Adrenal gland (tissue), 5 donors: ENCODE data around the gene TPBG.

Experiments
- POLR2A ChIP-seq, 2 donors: fragments of 450-650 bp; IDR thresholded peaks; one replicate each; pipeline ENCODE4 v1.6.1; 2017; ENCODE audit warnings: antibody characterized with exemption in 2 of 2, mild to moderate bottlenecking in 2 of 2, moderate library complexity in 1 of 2
- TF ChIP-seq, protein P1 (sequence below), 6 experiments: fragments of 450-650 bp in 4 of 6; fragments of 200-600 bp in 2 of 6; sonication (generic) in 1 of 6; IDR thresholded peaks; 1 replicate in 5 of 6; 2 replicates in 1 of 6; pipeline versions ENCODE4 v1.5.1 to v1.8.0; 2016 to 2021; ENCODE audit warnings: antibody characterized with exemption in 6 of 6, mild to moderate bottlenecking in 2 of 6, moderate library complexity in 1 of 6
- donor health status: DM: no; HTN: no; CAD: no.

DNA sequence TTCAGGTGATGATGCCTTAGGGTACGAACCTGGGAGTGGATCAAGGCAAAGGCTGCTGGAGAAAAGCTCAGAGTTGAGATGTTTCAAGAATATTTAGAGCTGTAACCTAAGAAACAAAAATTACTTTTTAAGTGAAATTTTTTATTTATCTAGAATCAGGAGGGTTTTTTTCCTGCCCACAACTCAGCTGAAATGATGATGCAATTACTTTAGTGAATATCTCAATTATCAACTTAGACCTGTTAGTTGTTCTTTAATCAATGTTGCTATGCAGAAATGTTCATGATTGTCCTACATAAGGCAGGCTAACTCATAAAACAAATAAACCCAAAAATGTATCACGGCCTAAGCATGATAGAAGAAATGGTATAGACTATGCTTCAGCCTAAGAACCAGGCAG, 50.3 kb downstream of the TPBG start:
- TF ChIP-seq, protein P1, sequence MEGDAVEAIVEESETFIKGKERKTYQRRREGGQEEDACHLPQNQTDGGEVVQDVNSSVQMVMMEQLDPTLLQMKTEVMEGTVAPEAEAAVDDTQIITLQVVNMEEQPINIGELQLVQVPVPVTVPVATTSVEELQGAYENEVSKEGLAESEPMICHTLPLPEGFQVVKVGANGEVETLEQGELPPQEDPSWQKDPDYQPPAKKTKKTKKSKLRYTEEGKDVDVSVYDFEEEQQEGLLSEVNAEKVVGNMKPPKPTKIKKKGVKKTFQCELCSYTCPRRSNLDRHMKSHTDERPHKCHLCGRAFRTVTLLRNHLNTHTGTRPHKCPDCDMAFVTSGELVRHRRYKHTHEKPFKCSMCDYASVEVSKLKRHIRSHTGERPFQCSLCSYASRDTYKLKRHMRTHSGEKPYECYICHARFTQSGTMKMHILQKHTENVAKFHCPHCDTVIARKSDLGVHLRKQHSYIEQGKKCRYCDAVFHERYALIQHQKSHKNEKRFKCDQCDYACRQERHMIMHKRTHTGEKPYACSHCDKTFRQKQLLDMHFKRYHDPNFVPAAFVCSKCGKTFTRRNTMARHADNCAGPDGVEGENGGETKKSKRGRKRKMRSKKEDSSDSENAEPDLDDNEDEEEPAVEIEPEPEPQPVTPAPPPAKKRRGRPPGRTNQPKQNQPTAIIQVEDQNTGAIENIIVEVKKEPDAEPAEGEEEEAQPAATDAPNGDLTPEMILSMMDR (IDR thresholded peaks at IDR 0.05) = no peak
- no peak for TF ChIP-seq POLR2A (IDR thresholded peaks at IDR 0.05)
